ENCODE data around the gene IL22RA1. TPM values are rescaled to one million over a fixed set of nuclear protein-coding genes. Genes with fewer than 3 reads are reported as not detected.

The IL22RA1 gene
- total and polyA plus RNA-seq, 9 of the 15 experiments (the other 6 are each of a cell fraction or from before 2014, with no cell fraction given), result not detected

- WGBS (ENCODE audit: insufficient coverage, low coverage, missing lambda C conversion rate), result 2% methylated on average over 3 of the region's 3 CpGs
- Histone ChIP-seq H3K9me3 (replicated peaks; ENCODE audit: control insufficient read depth, insufficient read depth, low read depth, low read length) (no peaks in the 10 kb centered on the region), H3K27ac (ENCODE audit: extremely low read depth, low read depth, low read length) (no peak overlapping the region), H3K36me3 (ENCODE audit: control insufficient read depth, insufficient read depth, low read length) (no peaks in the 10 kb centered on the region), H3K9ac (ENCODE audit: insufficient read depth in 1 of 2, low read depth in 2 of 2, low read length in 2 of 2) (no peak overlapping the region), H4K20me1 (replicated peaks; ENCODE audit: control insufficient read depth, insufficient read depth, low read length) (0 out of 2 replicates have a peak, but pooled peaks cover 8% of the 10 kb centered on the region), H3K4me3 (no peak overlapping the region), H3K4me1 (replicated peaks in 1 of 2; ENCODE audit: control insufficient read depth in 2 of 2, insufficient read depth in 2 of 2, low read length in 2 of 2) (no peaks in the 10 kb centered on the region), H3K9me1 (ENCODE audit: control insufficient read depth, insufficient read depth, low read length) (no peaks in the 10 kb centered on the region), H3K27me3 (ENCODE audit: control insufficient read depth in 2 of 2, insufficient read depth in 2 of 2, low read length in 2 of 2) (peaks cover 44 to 80% of the 10 kb centered on the region in 2 experiments), H3K79me2 (ENCODE audit: control insufficient read depth, insufficient read depth, low read length) (no peaks in the 10 kb centered on the region), H3K4me2 (ENCODE audit: insufficient read depth, low read length) (no peak overlapping the region), H2AFZ (ENCODE audit: low read depth, low read length) (no peak overlapping the region)
- BruUV-seq (replicated peaks), result no TSS peak
- no peak for TF ChIP-seq TFAP4 (CRISPR knock-in tag; IDR thresholded peaks at IDR 0.05; ENCODE audit: borderline replicate concordance)
- no peak for TF ChIP-seq FOXJ2 (tag; IDR thresholded peaks at IDR 0.05)
- TF ChIP-seq ZNF3 (CRISPR knock-in tag; IDR thresholded peaks at IDR 0.05), result no peak
- TF ChIP-seq, protein P1, sequence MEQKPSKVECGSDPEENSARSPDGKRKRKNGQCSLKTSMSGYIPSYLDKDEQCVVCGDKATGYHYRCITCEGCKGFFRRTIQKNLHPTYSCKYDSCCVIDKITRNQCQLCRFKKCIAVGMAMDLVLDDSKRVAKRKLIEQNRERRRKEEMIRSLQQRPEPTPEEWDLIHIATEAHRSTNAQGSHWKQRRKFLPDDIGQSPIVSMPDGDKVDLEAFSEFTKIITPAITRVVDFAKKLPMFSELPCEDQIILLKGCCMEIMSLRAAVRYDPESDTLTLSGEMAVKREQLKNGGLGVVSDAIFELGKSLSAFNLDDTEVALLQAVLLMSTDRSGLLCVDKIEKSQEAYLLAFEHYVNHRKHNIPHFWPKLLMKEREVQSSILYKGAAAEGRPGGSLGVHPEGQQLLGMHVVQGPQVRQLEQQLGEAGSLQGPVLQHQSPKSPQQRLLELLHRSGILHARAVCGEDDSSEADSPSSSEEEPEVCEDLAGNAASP (IDR thresholded peaks at IDR 0.05), result no peak
- TF ChIP-seq ZKSCAN1 (IDR thresholded peaks at IDR 0.05; ENCODE audit: low read depth, low read length), result no peak
- TF ChIP-seq ZNF165 (CRISPR knock-in tag; IDR thresholded peaks at IDR 0.05; ENCODE audit: borderline replicate concordance), result no peak
- no peak for TF ChIP-seq ZNF41 (CRISPR knock-in tag; conservative IDR thresholded peaks at IDR 0.05)
- TF ChIP-seq, protein P2, sequence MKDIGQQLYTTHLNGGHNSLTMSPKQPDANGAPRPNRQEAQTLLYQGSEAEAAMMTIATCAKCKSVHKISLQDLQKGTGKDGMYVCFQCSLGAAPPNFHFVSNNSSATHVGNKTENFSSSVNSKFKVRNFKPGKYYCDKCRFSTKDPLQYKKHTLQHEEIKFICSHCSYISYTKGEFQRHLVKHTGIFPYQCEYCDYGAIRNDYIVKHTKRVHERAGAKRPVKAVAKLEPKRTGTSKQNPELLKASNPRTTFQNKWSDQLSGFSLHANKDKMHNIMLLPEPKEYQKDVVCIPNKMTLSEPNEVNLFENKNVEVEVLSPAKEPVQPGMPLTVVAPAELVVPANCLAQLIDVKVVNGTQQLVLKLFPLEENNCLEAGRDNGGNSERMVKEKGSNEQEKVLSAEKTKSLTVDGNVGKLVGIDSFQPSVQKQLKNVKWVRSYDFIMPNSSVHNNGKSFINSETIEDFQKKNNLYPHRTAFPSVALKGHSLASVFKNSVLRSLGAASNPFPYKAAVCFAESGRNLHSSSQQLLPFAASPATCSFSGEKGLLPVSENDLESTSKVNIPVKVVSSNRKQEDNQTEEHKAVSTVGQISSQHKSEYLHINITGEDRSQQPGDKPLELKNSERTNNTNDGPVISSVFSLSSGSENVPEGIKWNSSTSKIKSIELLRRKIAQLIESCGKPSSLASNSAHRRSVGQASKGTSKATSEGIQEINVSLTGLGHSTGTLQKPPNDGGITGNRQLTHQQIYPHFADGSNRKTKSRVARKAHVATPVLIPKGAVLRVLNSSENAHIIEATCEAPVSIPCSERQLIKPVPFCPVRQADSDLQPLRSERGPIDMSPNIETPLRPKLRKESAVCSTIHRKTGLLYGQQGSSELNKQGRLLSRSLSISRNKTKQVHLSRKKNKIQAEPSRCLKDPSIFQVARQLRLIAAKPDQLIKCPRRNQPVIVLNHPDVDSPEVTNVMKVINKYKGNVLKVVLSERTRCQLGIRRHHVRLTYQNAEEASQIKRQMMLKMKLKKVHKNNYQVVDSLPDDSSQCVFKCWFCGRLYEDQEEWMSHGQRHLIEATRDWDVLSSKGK (CRISPR knock-in tag; IDR thresholded peaks at IDR 0.05), result no peak
- TF ChIP-seq FOXK2 (conservative IDR thresholded peaks at IDR 0.05 in 1 of 2, IDR thresholded peaks at IDR 0.05 in 1 of 2; ENCODE audit: low read depth in 2 of 2), result no peak
- no peak for TF ChIP-seq HNRNPLL (IDR thresholded peaks at IDR 0.05; ENCODE audit: low read depth, low read length, poor library complexity, severe bottlenecking)
- no peak for TF ChIP-seq TFAM (CRISPR knock-in tag; conservative IDR thresholded peaks at IDR 0.05)
- TF ChIP-seq NR2F6 (CRISPR knock-in tag; IDR thresholded peaks at IDR 0.05), result no peak
- no peak for TF ChIP-seq ZNF436 (CRISPR knock-in tag; IDR thresholded peaks at IDR 0.05)
- TF ChIP-seq ZNF75A (CRISPR knock-in tag; IDR thresholded peaks at IDR 0.05), result no peak
- TF ChIP-seq FOXM1 (IDR thresholded peaks at IDR 0.05; ENCODE audit: low read depth), result no peak
- TF ChIP-seq FOXM1 (CRISPR knock-in tag; IDR thresholded peaks at IDR 0.05; ENCODE audit: low read depth), result no peak
- no peak for TF ChIP-seq SMARCA4 (IDR thresholded peaks at IDR 0.05)
- TF ChIP-seq ARNT (IDR thresholded peaks at IDR 0.05), result no peak
- TF ChIP-seq RBFOX2 (IDR thresholded peaks at IDR 0.05; ENCODE audit: low read depth, low read length), result no peak
- no peak for TF ChIP-seq HOXB6 (CRISPR knock-in tag; IDR thresholded peaks at IDR 0.05; ENCODE audit: borderline replicate concordance)
- no peak for DNase-seq (ENCODE audit: extremely low read depth in 1 of 4, low spot score in 3 of 4)
- no peak for ATAC-seq
- CTCF ChIA-PET (ENCODE audit: low intra/inter-chr PET ratio), result no interaction called here
- POLR2A ChIA-PET, result no interaction called here
- intact Hi-C loops (cut with micrococcal nuclease), result no loop called here
- in situ Hi-C loops (cut with MboI), result no loop called here
- no peak for FAIRE-seq
Observed at GRCh38 chr1:24164004-24164403, 21.1 kb upstream of the IL22RA1 start.

Data from K562 (cell line).